ENCODE data around the gene MAPRE2.
A peak's percentile ranks its signal among the peaks of the same experiment; 100 is the strongest.

The MAPRE2 gene

GRCh38 chr18:35010993-35011392 is 30.2 kb upstream of the MAPRE2 start:
- Histone ChIP-seq H3K9ac (ENCODE audit: low read length in 5 of 5) (no peak overlapping the region), H3K4me1 (ENCODE audit: control insufficient read depth in 5 of 5, insufficient read depth in 5 of 5, low read length in 5 of 5) (no peaks in the 10 kb centered on the region), H3K9me3 (ENCODE audit: control insufficient read depth in 5 of 5, low read length in 5 of 5) (no peaks in the 10 kb centered on the region), H3K27me3 (ENCODE audit: control insufficient read depth in 5 of 5, insufficient read depth in 4 of 5, low read length in 5 of 5) (no peaks in the 10 kb centered on the region), H3K27ac (ENCODE audit: low read depth, low read length) (no peak overlapping the region), H3K36me3 (ENCODE audit: control insufficient read depth in 5 of 5, insufficient read depth in 5 of 5, low read length in 5 of 5) (no peaks in the 10 kb centered on the region), H3K4me3 (ENCODE audit: low read depth in 1 of 5, low read length in 5 of 5) (no peak overlapping the region)

GRCh38 chr18:35019933-35020332 is 21.3 kb upstream of the MAPRE2 start:
- Histone ChIP-seq H3K36me3 (ENCODE audit: control insufficient read depth in 5 of 5, insufficient read depth in 5 of 5, low read length in 5 of 5) (no peaks in the 10 kb centered on the region), H3K4me1 (ENCODE audit: control insufficient read depth in 5 of 5, insufficient read depth in 5 of 5, low read length in 5 of 5) (peaks cover 0 to 4% (median 3%) of the 10 kb centered on the region in 5 donors), H3K27me3 (ENCODE audit: control insufficient read depth in 5 of 5, insufficient read depth in 4 of 5, low read length in 5 of 5) (no peaks in the 10 kb centered on the region), H3K27ac (ENCODE audit: low read depth, low read length) (no peak overlapping the region), H3K4me3 (ENCODE audit: low read depth in 1 of 5, low read length in 5 of 5) (no peak overlapping the region), H3K9me3 (ENCODE audit: control insufficient read depth in 5 of 5, low read length in 5 of 5) (no peaks in the 10 kb centered on the region), H3K9ac (ENCODE audit: low read length in 5 of 5) (no peak overlapping the region)

- no peak overlapping the region for H3K4me3 ChIP-seq (ENCODE audit: low read depth in 1 of 5, low read length in 5 of 5)
- no peaks in the 10 kb centered on the region for H3K27me3 ChIP-seq (ENCODE audit: control insufficient read depth in 5 of 5, insufficient read depth in 4 of 5, low read length in 5 of 5)
- no peaks in the 10 kb centered on the region for H3K36me3 ChIP-seq (ENCODE audit: control insufficient read depth in 5 of 5, insufficient read depth in 5 of 5, low read length in 5 of 5)
- H3K4me1 ChIP-seq (ENCODE audit: control insufficient read depth in 5 of 5, insufficient read depth in 5 of 5, low read length in 5 of 5), result peaks cover 0 to 17% (median 12%) of the 10 kb centered on the region in 5 donors
- H3K27ac ChIP-seq (ENCODE audit: low read depth, low read length), result no peak overlapping the region
- H3K9ac ChIP-seq (ENCODE audit: low read length in 5 of 5), result no peak overlapping the region
- H3K9me3 ChIP-seq (ENCODE audit: control insufficient read depth in 5 of 5, low read length in 5 of 5), result no peaks in the 10 kb centered on the region
Measured at GRCh38 chr18:35022426-35023001, 18.7 kb upstream of the MAPRE2 start.

GRCh38 chr18:35024196-35024595 is 17.0 kb upstream of the MAPRE2 start:
- Histone ChIP-seq H3K9me3 (ENCODE audit: control insufficient read depth in 5 of 5, low read length in 5 of 5) (no peaks in the 10 kb centered on the region), H3K9ac (ENCODE audit: low read length in 5 of 5) (no peak overlapping the region), H3K27ac (ENCODE audit: low read depth, low read length) (no peak overlapping the region), H3K4me1 (ENCODE audit: control insufficient read depth in 5 of 5, insufficient read depth in 5 of 5, low read length in 5 of 5) (peaks cover 0 to 19% (median 17%) of the 10 kb centered on the region in 5 donors), H3K27me3 (ENCODE audit: control insufficient read depth in 5 of 5, insufficient read depth in 4 of 5, low read length in 5 of 5) (no peaks in the 10 kb centered on the region), H3K4me3 (ENCODE audit: low read depth in 1 of 5, low read length in 5 of 5) (no peak overlapping the region), H3K36me3 (ENCODE audit: control insufficient read depth in 5 of 5, insufficient read depth in 5 of 5, low read length in 5 of 5) (no peaks in the 10 kb centered on the region)

- H3K4me3 ChIP-seq (ENCODE audit: low read depth in 1 of 5, low read length in 5 of 5), result no peak overlapping the region
- no peaks in the 10 kb centered on the region for H3K27me3 ChIP-seq (ENCODE audit: control insufficient read depth in 5 of 5, insufficient read depth in 4 of 5, low read length in 5 of 5)
- H3K36me3 ChIP-seq (ENCODE audit: control insufficient read depth in 5 of 5, insufficient read depth in 5 of 5, low read length in 5 of 5), result no peaks in the 10 kb centered on the region
- no peaks in the 10 kb centered on the region for H3K9me3 ChIP-seq (ENCODE audit: control insufficient read depth in 5 of 5, low read length in 5 of 5)
- no peak overlapping the region for H3K9ac ChIP-seq (ENCODE audit: low read length in 5 of 5)
- no peak overlapping the region for H3K27ac ChIP-seq (ENCODE audit: low read depth, low read length)
- peaks cover 0 to 25% (median 24%) of the 10 kb centered on the region in 5 donors for H3K4me1 ChIP-seq (ENCODE audit: control insufficient read depth in 5 of 5, insufficient read depth in 5 of 5, low read length in 5 of 5)
Measured at GRCh38 chr18:35024965-35025364, 16.2 kb upstream of the MAPRE2 start.

- no peaks in the 10 kb centered on the region for H3K27me3 ChIP-seq (ENCODE audit: control insufficient read depth in 5 of 5, insufficient read depth in 4 of 5, low read length in 5 of 5)
- H3K9ac ChIP-seq (ENCODE audit: low read length in 5 of 5), result no peak overlapping the region
- H3K27ac ChIP-seq (ENCODE audit: low read depth, low read length), result no peak overlapping the region
- H3K4me3 ChIP-seq (ENCODE audit: low read depth in 1 of 5, low read length in 5 of 5), result no peak overlapping the region
- H3K4me1 ChIP-seq (ENCODE audit: control insufficient read depth in 5 of 5, insufficient read depth in 5 of 5, low read length in 5 of 5), result peaks cover 0 to 32% (median 29%) of the 10 kb centered on the region in 5 donors
- no peaks in the 10 kb centered on the region for H3K9me3 ChIP-seq (ENCODE audit: control insufficient read depth in 5 of 5, low read length in 5 of 5)
- H3K36me3 ChIP-seq (ENCODE audit: control insufficient read depth in 5 of 5, insufficient read depth in 5 of 5, low read length in 5 of 5), result no peaks in the 10 kb centered on the region
Measured at GRCh38 chr18:35026407-35027061, 14.7 kb upstream of the MAPRE2 start.

GRCh38 chr18:35027206-35027605 is 14.0 kb upstream of the MAPRE2 start:
- peaks cover 0 to 32% (median 29%) of the 10 kb centered on the region in 5 donors for H3K4me1 ChIP-seq (ENCODE audit: control insufficient read depth in 5 of 5, insufficient read depth in 5 of 5, low read length in 5 of 5)
- no peak overlapping the region for H3K27ac ChIP-seq (ENCODE audit: low read depth, low read length)
- H3K27me3 ChIP-seq (ENCODE audit: control insufficient read depth in 5 of 5, insufficient read depth in 4 of 5, low read length in 5 of 5), result no peaks in the 10 kb centered on the region
- no peaks in the 10 kb centered on the region for H3K36me3 ChIP-seq (ENCODE audit: control insufficient read depth in 5 of 5, insufficient read depth in 5 of 5, low read length in 5 of 5)
- no peak overlapping the region for H3K9ac ChIP-seq (ENCODE audit: low read length in 5 of 5)
- no peak overlapping the region for H3K4me3 ChIP-seq (ENCODE audit: low read depth in 1 of 5, low read length in 5 of 5)
- no peaks in the 10 kb centered on the region for H3K9me3 ChIP-seq (ENCODE audit: control insufficient read depth in 5 of 5, low read length in 5 of 5)

GRCh38 chr18:35028536-35028935 is 12.7 kb upstream of the MAPRE2 start:
- H3K4me3 ChIP-seq (ENCODE audit: low read depth in 1 of 5, low read length in 5 of 5), result no peak overlapping the region
- no peak overlapping the region for H3K9ac ChIP-seq (ENCODE audit: low read length in 5 of 5)
- no peak overlapping the region for H3K27ac ChIP-seq (ENCODE audit: low read depth, low read length)
- no peaks in the 10 kb centered on the region for H3K27me3 ChIP-seq (ENCODE audit: control insufficient read depth in 5 of 5, insufficient read depth in 4 of 5, low read length in 5 of 5)
- H3K36me3 ChIP-seq (ENCODE audit: control insufficient read depth in 5 of 5, insufficient read depth in 5 of 5, low read length in 5 of 5), result no peaks in the 10 kb centered on the region
- H3K9me3 ChIP-seq (ENCODE audit: control insufficient read depth in 5 of 5, low read length in 5 of 5), result no peaks in the 10 kb centered on the region
- peaks cover 0 to 32% (median 29%) of the 10 kb centered on the region in 5 donors for H3K4me1 ChIP-seq (ENCODE audit: control insufficient read depth in 5 of 5, insufficient read depth in 5 of 5, low read length in 5 of 5)

- no peaks in the 10 kb centered on the region for H3K27me3 ChIP-seq (ENCODE audit: control insufficient read depth in 5 of 5, insufficient read depth in 4 of 5, low read length in 5 of 5)
- no peaks in the 10 kb centered on the region for H3K36me3 ChIP-seq (ENCODE audit: control insufficient read depth in 5 of 5, insufficient read depth in 5 of 5, low read length in 5 of 5)
- H3K9ac ChIP-seq (ENCODE audit: low read length in 5 of 5), result no peak overlapping the region
- H3K4me3 ChIP-seq (ENCODE audit: low read depth in 1 of 5, low read length in 5 of 5), result peak overlapping the region in 3 of 5 donors; percentile 10 to 66 (median 44)
- H3K4me1 ChIP-seq (ENCODE audit: control insufficient read depth in 5 of 5, insufficient read depth in 5 of 5, low read length in 5 of 5), result peaks cover 0 to 32% (median 29%) of the 10 kb centered on the region in 5 donors
- no peaks in the 10 kb centered on the region for H3K9me3 ChIP-seq (ENCODE audit: control insufficient read depth in 5 of 5, low read length in 5 of 5)
- H3K27ac ChIP-seq (ENCODE audit: low read depth, low read length), result no peak overlapping the region
Measured at GRCh38 chr18:35029103-35029502, 12.1 kb upstream of the MAPRE2 start.

- no peaks in the 10 kb centered on the region for H3K9me3 ChIP-seq (ENCODE audit: control insufficient read depth in 5 of 5, low read length in 5 of 5)
- H3K4me3 ChIP-seq (ENCODE audit: low read depth in 1 of 5, low read length in 5 of 5), result peak overlapping the region; percentile 3 to 66 (median 54)
- no peaks in the 10 kb centered on the region for H3K36me3 ChIP-seq (ENCODE audit: control insufficient read depth in 5 of 5, insufficient read depth in 5 of 5, low read length in 5 of 5)
- H3K27me3 ChIP-seq (ENCODE audit: control insufficient read depth in 5 of 5, insufficient read depth in 4 of 5, low read length in 5 of 5), result no peaks in the 10 kb centered on the region
- no peak overlapping the region for H3K27ac ChIP-seq (ENCODE audit: low read depth, low read length)
- peak overlapping the region in 4 of 5 donors; percentile 3 to 71 (median 58) for H3K9ac ChIP-seq (ENCODE audit: low read length in 5 of 5)
- H3K4me1 ChIP-seq (ENCODE audit: control insufficient read depth in 5 of 5, insufficient read depth in 5 of 5, low read length in 5 of 5), result peaks cover 0 to 29% (median 26%) of the 10 kb centered on the region in 5 donors
Measured at GRCh38 chr18:35029770-35030169, 11.4 kb upstream of the MAPRE2 start.

Measured in subcutaneous abdominal adipose tissue (tissue), 5 donors.